HCT116 (cell line): Measurements from ENCODE around the gene OTOL1. TPM values are rescaled to one million over a fixed set of nuclear protein-coding genes. Genes with fewer than 3 reads are reported as not detected.

Experiments used
- ATAC-seq: fragments of 200-7000 bp; cut with Tn5 transposase; 2 replicates; pipeline ENCODE4 v1.9.1; 2020; ENCODE audit warnings: mild to moderate bottlenecking, moderate library complexity
- BruUV-seq: library from RNA; stranded (reverse); fragments of 400-500 nt; replicated peaks from 2 replicates; lab custom pipeline; 2021; lab: Mats Ljungman, UMichigan
- CTCF ChIA-PET: fragments of 300-600 bp; sonication (Branson Sonifier 250); formaldehyde crosslinking; loops from one replicate; lab custom pipeline; 2021; ENCODE audit warnings: antibody characterized with exemption; lab: Charles Lee
- POLR2A ChIA-PET: fragments of 300-600, 350-600 bp; sonication (Branson Sonifier 250); formaldehyde crosslinking; loops from one replicate; lab custom pipeline; 2021; ENCODE audit warnings: antibody characterized with exemption; lab: Charles Lee
- RAD21 ChIA-PET, 2 experiments: fragments of 300-600 bp; sonication (Branson Sonifier 250); formaldehyde crosslinking; loops; one replicate each; lab custom pipeline; 2023; ENCODE audit warnings: low total read pairs in 2 of 2; ENCODE audit not compliant: uncharacterized antibody in 2 of 2, unreplicated experiment in 2 of 2, low non-redundant PET in 1 of 2; lab: Charles Lee
- DNase-seq: peaks from one replicate; pipeline ENCODE4 v3.0.0-alpha.2; 2010; ENCODE audit warnings: low read depth, low spot score
- H2AFZ ChIP-seq: fragments of 200-600 bp; shearing (Covaris generic), sonication (generic); 2 replicates; pipeline ENCODE4 v1.6.1; 2017; ENCODE audit warnings: low read depth, mixed run types, mixed read lengths, antibody characterized with exemption, low read length; ENCODE audit not compliant: poor library complexity, severe bottlenecking
- H3K27ac ChIP-seq: 2 replicates; pipeline ENCODE4 v1.5.1; 2012; ENCODE audit warnings: low read depth, low read length
- H3K27me3 ChIP-seq: fragments of 200-600 bp; sonication (generic); 2 replicates; pipeline ENCODE4 v1.6.1; 2016; ENCODE audit warnings: mixed run types, low read length, mixed read lengths; ENCODE audit not compliant: insufficient read depth
- H3K36me3 ChIP-seq, 2 experiments: fragments of 200-500 bp in 1 of 2; fragments of 200-600 bp in 1 of 2; sonication (Bioruptor generic) in 1 of 2; sonication (generic) in 1 of 2; 2 replicates each; pipeline versions ENCODE4 v1.5.1 to v1.6.1; 2014 to 2016; ENCODE audit warnings: low read length in 2 of 2, inconsistent platforms in 1 of 2, mixed read lengths in 1 of 2, mixed run types in 1 of 2; ENCODE audit not compliant: insufficient read depth in 2 of 2, control insufficient read depth in 1 of 2
- H3K4me1 ChIP-seq, 2 experiments: fragments of 200-600 bp in 1 of 2; sonication (generic) in 1 of 2; 2 replicates each; pipeline versions ENCODE4 v1.5.1 to v1.6.1; 2012 to 2017; ENCODE audit warnings: low read length in 2 of 2, inconsistent platforms in 1 of 2, mild to moderate bottlenecking in 1 of 2, mixed read lengths in 1 of 2, mixed run types in 1 of 2, moderate library complexity in 1 of 2; ENCODE audit not compliant: insufficient read depth in 2 of 2, control insufficient read depth in 1 of 2
- H3K4me2 ChIP-seq: fragments of 200-600 bp; sonication (generic); 2 replicates; pipeline ENCODE4 v1.6.1; 2017; ENCODE audit warnings: mixed run types, low read length, mixed read lengths
- H3K4me3 ChIP-seq, 2 experiments: fragments of 200-600 bp in 1 of 2; sonication (generic) in 1 of 2; replicated peaks in 1 of 2; 2 replicates each; pipeline ENCODE4 v1.5.1; 2011 to 2016; ENCODE audit warnings: low read length in 2 of 2, control low read depth in 1 of 2, low read depth in 1 of 2, mild to moderate bottlenecking in 1 of 2, mixed read lengths in 1 of 2, mixed run types in 1 of 2
- H3K79me2 ChIP-seq: fragments of 200-600 bp; sonication (generic); 2 replicates; pipeline ENCODE4 v1.6.1; 2017; ENCODE audit warnings: mild to moderate bottlenecking, mixed run types, low read length, moderate library complexity, mixed read lengths; ENCODE audit not compliant: insufficient read depth
- H3K9ac ChIP-seq: fragments of 200-600 bp; sonication (generic); 2 replicates; pipeline ENCODE4 v1.6.1; 2016; ENCODE audit warnings: low read length, mixed read lengths
- H3K9me2 ChIP-seq: fragments of 200-600 bp; sonication (generic), shearing (Covaris generic); 2 replicates; pipeline ENCODE4 v1.6.1; 2017; ENCODE audit warnings: mixed run types, mild to moderate bottlenecking, moderate library complexity; ENCODE audit not compliant: insufficient read depth
- H3K9me3 ChIP-seq, 2 experiments: fragments of 200-500 bp in 1 of 2; fragments of 200-600 bp in 1 of 2; sonication (Bioruptor generic) in 1 of 2; sonication (generic) in 1 of 2; 2 replicates each; pipeline ENCODE4 v1.6.1; 2014 to 2017; ENCODE audit warnings: low read length in 2 of 2, mixed read lengths in 2 of 2, inconsistent platforms in 1 of 2, low read depth in 1 of 2, mild to moderate bottlenecking in 1 of 2, mixed run types in 1 of 2, moderate library complexity in 1 of 2; ENCODE audit not compliant: control insufficient read depth in 1 of 2, insufficient read depth in 1 of 2
- H4K20me1 ChIP-seq: fragments of 200-600 bp; sonication (generic), shearing (Covaris generic); 2 replicates; pipeline ENCODE4 v1.6.1; 2017; ENCODE audit warnings: mixed run types, mild to moderate bottlenecking, moderate library complexity; ENCODE audit not compliant: insufficient read depth
- CBX3 ChIP-seq: IDR thresholded peaks from 2 replicates; pipeline ENCODE4 v1.6.1; 2012; ENCODE audit warnings: low read depth
- ELF1 ChIP-seq: IDR thresholded peaks from 2 replicates; pipeline ENCODE4 v1.6.1; 2012; ENCODE audit warnings: low read depth, borderline replicate concordance
- FOSL1 ChIP-seq: IDR thresholded peaks from 2 replicates; pipeline ENCODE4 v1.6.1; 2012; ENCODE audit warnings: low read depth
- SIN3A ChIP-seq: IDR thresholded peaks from 2 replicates; pipeline ENCODE4 v1.6.1; 2012; ENCODE audit warnings: low read depth
- SP1 ChIP-seq: IDR thresholded peaks from 2 replicates; pipeline ENCODE4 v1.6.1; 2012; ENCODE audit warnings: low read depth
- ZFX ChIP-seq: fragments of 450-650 bp; IDR thresholded peaks from 2 replicates; pipeline ENCODE4 v1.6.1; 2017
- ZNF274 ChIP-seq: fragments of 200-500 bp; sonication (Bioruptor generic); IDR thresholded peaks from 2 replicates; pipeline ENCODE4 v1.6.1; 2014; ENCODE audit warnings: mild to moderate bottlenecking, low read depth, low read length, inconsistent platforms
- intact Hi-C: fragments of 100-400 bp; cut with micrococcal nuclease; formaldehyde crosslinking; loops from 2 replicates; pipeline ENCODE4 v1.10.0; 2022
- total RNA-seq: library from RNA; stranded (reverse); gene quantifications from one replicate; pipeline ENCODE4 v1.2.1, GENCODE V29; 2021; ENCODE audit not compliant: unreplicated experiment

Gene OTOL1
- total RNA-seq, 1 experiment from 2014 or later: not detected

DNA sequence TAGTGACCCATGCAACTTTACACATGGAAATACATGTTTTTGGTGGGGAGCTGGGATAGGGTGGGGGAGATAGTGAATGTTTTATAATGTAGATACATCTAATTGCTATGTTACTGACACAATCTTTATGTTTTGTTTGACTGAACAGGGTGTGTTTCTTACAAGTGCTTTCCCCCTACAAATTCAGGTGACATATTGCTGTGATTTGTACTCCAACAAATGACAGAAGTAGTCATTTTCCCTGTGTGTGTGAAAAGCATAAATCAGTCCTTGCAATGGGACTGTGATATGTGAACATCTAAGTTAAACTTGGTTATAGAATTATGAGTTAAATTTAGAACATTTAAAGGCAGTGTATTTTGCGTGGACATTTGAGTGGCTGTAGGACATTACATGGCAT is 27.3 kb downstream of the OTOL1 start:
- TF ChIP-seq FOSL1 (no peak), ELF1 (no peak), SP1 (no peak), SIN3A (no peak), CBX3 (no peak), ZFX (no peak)
- H3K79me2 ChIP-seq: no peaks in the 10 kb centered on the region
- H3K4me3 ChIP-seq: no peak overlapping the region
- no peak overlapping the region for H3K4me2 ChIP-seq
- no peaks in the 10 kb centered on the region for H3K9me3 ChIP-seq
- H3K27ac ChIP-seq: no peak overlapping the region
- H3K4me1 ChIP-seq: no peaks in the 10 kb centered on the region
- H4K20me1 ChIP-seq: no peaks in the 10 kb centered on the region
- H3K27me3 ChIP-seq: no peaks in the 10 kb centered on the region
- no peak for DNase-seq
- H2AFZ ChIP-seq: no peak overlapping the region
- no TSS peak for BruUV-seq
- H3K9me2 ChIP-seq: no peaks in the 10 kb centered on the region
- CTCF ChIA-PET: no interaction called here
- POLR2A ChIA-PET: no interaction called here
- no peaks in the 10 kb centered on the region for H3K36me3 ChIP-seq
- no peak for ATAC-seq
- intact Hi-C loops: no loop called here
- RAD21 ChIA-PET: no interaction called here
- H3K9ac ChIP-seq: no peak overlapping the region

DNA sequence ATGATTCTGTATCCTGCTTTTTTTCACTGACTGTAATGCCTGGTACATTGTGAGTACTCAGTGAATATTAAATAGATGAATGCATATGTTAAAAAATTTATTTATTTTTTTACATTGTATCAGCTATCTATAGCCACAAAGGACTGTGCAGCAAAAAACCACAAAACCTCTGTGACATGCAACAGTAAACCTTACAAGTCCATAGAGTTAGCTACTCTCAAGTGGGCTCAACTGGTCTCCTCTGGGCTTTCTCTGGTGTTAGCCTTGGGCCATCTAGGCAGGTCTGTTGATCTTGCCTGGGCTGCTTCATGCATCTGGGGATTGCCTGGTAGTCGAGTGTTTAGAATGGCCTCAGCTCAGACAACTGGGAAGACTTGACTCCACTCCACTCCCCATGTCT is 35.3 kb downstream of the OTOL1 start:
- CTCF ChIA-PET: no interaction called here
- intact Hi-C loops: no loop called here
- no peaks in the 10 kb centered on the region for H3K79me2 ChIP-seq
- H3K4me2 ChIP-seq: no peak overlapping the region
- RAD21 ChIA-PET: no interaction called here
- H4K20me1 ChIP-seq: no peaks in the 10 kb centered on the region
- no peaks in the 10 kb centered on the region for H3K9me2 ChIP-seq
- POLR2A ChIA-PET: no interaction called here
- TF ChIP-seq ZNF274 (no peak), SIN3A (no peak)
- TF ChIP-seq, all 23 proteins: peak for 0
- H3K4me3 ChIP-seq: no peak overlapping the region
- no peak overlapping the region for H2AFZ ChIP-seq
- no peaks in the 10 kb centered on the region for H3K4me1 ChIP-seq
- DNase-seq: no peak
- H3K27ac ChIP-seq: no peak overlapping the region
- no TSS peak for BruUV-seq
- H3K9ac ChIP-seq: no peak overlapping the region
- ATAC-seq: no peak
- no peaks in the 10 kb centered on the region for H3K36me3 ChIP-seq
- no peaks in the 10 kb centered on the region for H3K9me3 ChIP-seq
- H3K27me3 ChIP-seq: no peaks in the 10 kb centered on the region
